ENCODE data around the gene NEK11. TPM values are rescaled to one million over a fixed set of nuclear protein-coding genes. Genes with fewer than 3 reads are reported as not detected.

NEK11 gene
- total RNA-seq, 1 experiment from 2014 or later: 9.5 TPM

- H3K9me3 ChIP-seq (ENCODE audit: control insufficient read depth, insufficient read depth, low read depth, low read length): no peaks in the 10 kb centered on the region
- intact Hi-C loops (cut with micrococcal nuclease; ENCODE audit: unreplicated experiment): no loop called here
- ATAC-seq (no peak), DNase-seq (ENCODE audit: low read depth, low spot score) (no peak)
- H3K4me1 ChIP-seq (ENCODE audit: control insufficient read depth, insufficient read depth, low read length): no peaks in the 10 kb centered on the region
- ChIA-PET CTCF (interaction anchor here (1.0 kb wide), 1 partner anchor 14 kb away, joined by 3 read pairs; no protein-coding TSS in a partner anchor), POLR2A (no interaction called here)
- H3K27me3 ChIP-seq (ENCODE audit: control insufficient read depth, insufficient read depth, low read length): no peaks in the 10 kb centered on the region
- BruUV-seq (replicated peaks): no TSS peak
- 0 out of 2 replicates have a peak, but pooled peaks cover 2% of the 10 kb centered on the region for H3K36me3 ChIP-seq (ENCODE audit: control insufficient read depth, insufficient read depth, low read length)
- in situ Hi-C loops (cut with HindIII; ENCODE audit: low pct_unique_long_range_greater_than_20kb, low sequenced_read_pairs): no loop called here
- no peak overlapping the region for H3K4me3 ChIP-seq (ENCODE audit: low read depth in 2 of 2, low read length in 2 of 2)
- H3K27ac ChIP-seq (ENCODE audit: low read length): no peak overlapping the region
- TF ChIP-seq POLR2AphosphoS5 (IDR thresholded peaks at IDR 0.05; ENCODE audit: low read depth, low read length) (no peak), TCF7L2 (IDR thresholded peaks at IDR 0.05; ENCODE audit: low read depth, low read length) (no peak), SIN3A (IDR thresholded peaks at IDR 0.05; ENCODE audit: borderline replicate concordance, insufficient read depth, low read depth, low read length) (no peak), CTCF (IDR thresholded peaks at IDR 0.05) (no peak)
- TF ChIP-seq, protein P1, sequence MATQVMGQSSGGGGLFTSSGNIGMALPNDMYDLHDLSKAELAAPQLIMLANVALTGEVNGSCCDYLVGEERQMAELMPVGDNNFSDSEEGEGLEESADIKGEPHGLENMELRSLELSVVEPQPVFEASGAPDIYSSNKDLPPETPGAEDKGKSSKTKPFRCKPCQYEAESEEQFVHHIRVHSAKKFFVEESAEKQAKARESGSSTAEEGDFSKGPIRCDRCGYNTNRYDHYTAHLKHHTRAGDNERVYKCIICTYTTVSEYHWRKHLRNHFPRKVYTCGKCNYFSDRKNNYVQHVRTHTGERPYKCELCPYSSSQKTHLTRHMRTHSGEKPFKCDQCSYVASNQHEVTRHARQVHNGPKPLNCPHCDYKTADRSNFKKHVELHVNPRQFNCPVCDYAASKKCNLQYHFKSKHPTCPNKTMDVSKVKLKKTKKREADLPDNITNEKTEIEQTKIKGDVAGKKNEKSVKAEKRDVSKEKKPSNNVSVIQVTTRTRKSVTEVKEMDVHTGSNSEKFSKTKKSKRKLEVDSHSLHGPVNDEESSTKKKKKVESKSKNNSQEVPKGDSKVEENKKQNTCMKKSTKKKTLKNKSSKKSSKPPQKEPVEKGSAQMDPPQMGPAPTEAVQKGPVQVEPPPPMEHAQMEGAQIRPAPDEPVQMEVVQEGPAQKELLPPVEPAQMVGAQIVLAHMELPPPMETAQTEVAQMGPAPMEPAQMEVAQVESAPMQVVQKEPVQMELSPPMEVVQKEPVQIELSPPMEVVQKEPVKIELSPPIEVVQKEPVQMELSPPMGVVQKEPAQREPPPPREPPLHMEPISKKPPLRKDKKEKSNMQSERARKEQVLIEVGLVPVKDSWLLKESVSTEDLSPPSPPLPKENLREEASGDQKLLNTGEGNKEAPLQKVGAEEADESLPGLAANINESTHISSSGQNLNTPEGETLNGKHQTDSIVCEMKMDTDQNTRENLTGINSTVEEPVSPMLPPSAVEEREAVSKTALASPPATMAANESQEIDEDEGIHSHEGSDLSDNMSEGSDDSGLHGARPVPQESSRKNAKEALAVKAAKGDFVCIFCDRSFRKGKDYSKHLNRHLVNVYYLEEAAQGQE (IDR thresholded peaks at IDR 0.05; ENCODE audit: insufficient read depth in 1 of 2, low read depth in 2 of 2, low read length in 1 of 2): no peak
Observed at GRCh38 chr3:131338948-131339640, 312.4 kb downstream of the NEK11 start.

DNA sequence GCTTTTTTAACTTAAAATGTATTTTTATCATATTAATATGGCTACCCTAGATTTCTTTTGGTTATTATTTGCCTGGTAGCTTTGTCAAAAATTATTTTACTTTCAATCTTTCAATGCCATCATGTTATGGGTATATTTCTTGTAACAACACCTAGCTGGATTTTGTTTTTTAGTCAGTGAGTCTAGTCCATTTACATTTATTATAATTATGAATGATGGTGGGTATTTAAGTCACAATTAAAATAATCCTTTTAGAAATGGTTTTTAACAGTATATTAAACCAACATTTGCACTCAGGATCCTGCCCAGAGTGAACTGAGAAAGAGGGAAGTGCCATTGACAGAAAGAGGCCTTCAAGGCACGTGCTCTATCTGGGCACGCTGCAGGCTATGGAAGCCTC is 315.1 kb downstream of the NEK11 start:
- no peaks in the 10 kb centered on the region for H3K27me3 ChIP-seq (ENCODE audit: control insufficient read depth, insufficient read depth, low read length)
- H3K27ac ChIP-seq (ENCODE audit: low read length): no peak overlapping the region
- no peaks in the 10 kb centered on the region for H3K4me1 ChIP-seq (ENCODE audit: control insufficient read depth, insufficient read depth, low read length)
- ChIA-PET POLR2A (interaction anchor here (0.6 kb wide), 1 partner anchor 69 kb away, joined by 3 read pairs; no protein-coding TSS in a partner anchor), CTCF (no interaction called here)
- ATAC-seq: no peak
- 0 out of 2 replicates have a peak, but pooled peaks cover 2% of the 10 kb centered on the region for H3K36me3 ChIP-seq (ENCODE audit: control insufficient read depth, insufficient read depth, low read length)
- H3K4me3 ChIP-seq (ENCODE audit: low read depth in 2 of 2, low read length in 2 of 2): no peak overlapping the region
- DNase-seq (ENCODE audit: low read depth, low spot score): no peak
- intact Hi-C loops (cut with micrococcal nuclease; ENCODE audit: unreplicated experiment) (no loop called here), in situ Hi-C loops (cut with HindIII; ENCODE audit: low pct_unique_long_range_greater_than_20kb, low sequenced_read_pairs) (no loop called here)
- no peak for TF ChIP-seq TCF7L2 (IDR thresholded peaks at IDR 0.05; ENCODE audit: low read depth, low read length)
- TF ChIP-seq SIN3A (IDR thresholded peaks at IDR 0.05; ENCODE audit: borderline replicate concordance, insufficient read depth, low read depth, low read length): no peak
- TF ChIP-seq POLR2AphosphoS5 (IDR thresholded peaks at IDR 0.05; ENCODE audit: low read depth, low read length): no peak
- TF ChIP-seq, protein P1 (IDR thresholded peaks at IDR 0.05; ENCODE audit: insufficient read depth in 1 of 2, low read depth in 2 of 2, low read length in 1 of 2): no peak
- no TSS peak for BruUV-seq (replicated peaks)
- no peaks in the 10 kb centered on the region for H3K9me3 ChIP-seq (ENCODE audit: control insufficient read depth, insufficient read depth, low read depth, low read length)

Measured in Panc1 (cell line).